HG03558 (cell line): ENCODE measurements around the gene SYNE1.
"Not testable (repeated sequence)": the region's sequence is repeated elsewhere in the genome, so short reads cannot be mapped to it uniquely, and the experiment has no call there.

ENCODE experiments used
- ATAC-seq: cut with Tn5 transposase; IDR thresholded peaks from one replicate; pipeline ENCODE4 v1.9.1; 2021; ENCODE audit warnings: moderate number of reproducible peaks; ENCODE audit not compliant: unreplicated experiment; ENCODE audit errors: extremely low read depth

SYNE1 gene

GRCh38 chr6:152453421-152453820 is 183.7 kb downstream of the SYNE1 start:
- ATAC-seq, result no peak

DNA sequence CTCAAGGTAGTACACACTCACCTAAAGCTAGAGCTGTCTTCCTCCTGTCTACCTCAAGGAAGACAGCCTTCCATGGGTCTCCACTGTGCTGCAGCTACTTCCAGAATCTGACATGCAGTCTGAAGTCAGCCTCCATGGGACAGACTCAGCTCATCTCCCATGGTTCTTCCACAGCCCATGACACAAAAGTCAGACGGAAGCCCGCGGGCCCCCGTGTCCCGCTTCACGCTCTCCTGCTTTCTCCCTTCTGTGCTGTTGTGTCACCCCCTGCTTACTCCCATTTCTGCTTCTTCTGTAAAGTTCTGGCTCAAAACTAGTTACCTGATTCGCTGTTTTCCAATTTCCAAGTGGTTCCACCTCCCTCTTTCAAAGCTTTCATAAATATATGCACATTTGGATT is 184.5 kb downstream of the SYNE1 start:
- no peak for ATAC-seq

DNA sequence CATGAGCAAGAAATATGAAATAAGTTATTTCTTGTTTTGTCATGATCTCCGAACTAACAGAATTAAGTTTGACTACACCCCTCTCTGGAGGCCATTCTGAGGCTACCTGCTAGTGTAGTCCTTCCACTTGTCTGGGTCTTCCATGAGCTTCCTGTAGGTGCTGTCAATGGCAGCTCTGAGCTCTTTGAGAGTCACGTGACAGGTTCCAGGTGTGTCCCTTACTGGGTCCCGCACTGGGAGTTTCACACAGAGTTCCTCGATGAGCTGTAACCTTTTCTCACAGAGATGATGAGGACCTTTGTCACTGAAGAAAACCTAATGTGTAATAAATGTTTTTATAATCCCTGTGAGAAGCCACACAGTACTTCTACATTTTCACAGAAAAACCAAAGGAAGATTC is 186.6 kb downstream of the SYNE1 start:
- no peak for ATAC-seq

DNA sequence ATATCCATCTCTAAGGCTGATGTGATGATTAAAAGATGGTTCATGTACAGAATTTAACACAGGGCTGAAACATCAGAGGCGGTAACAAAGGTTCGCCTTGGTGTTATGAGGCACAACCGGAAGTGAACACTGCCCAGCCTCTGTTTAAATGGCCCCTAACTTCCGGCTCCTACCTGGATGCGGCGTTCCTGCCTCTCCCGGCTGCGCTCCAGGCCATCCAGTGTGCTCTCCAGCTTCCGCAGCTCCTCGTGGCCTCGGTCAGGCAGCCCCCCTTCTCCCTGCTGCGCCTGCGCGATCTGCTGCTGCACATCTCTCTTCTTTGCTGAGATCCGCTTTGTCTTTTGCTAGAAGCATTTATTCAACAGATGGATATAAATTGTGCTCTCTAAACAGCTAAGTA is 195.3 kb downstream of the SYNE1 start:
- ATAC-seq, result no peak

- ATAC-seq, result no peak
Observed at GRCh38 chr6:152435816-152436215, 201.3 kb downstream of the SYNE1 start.

DNA sequence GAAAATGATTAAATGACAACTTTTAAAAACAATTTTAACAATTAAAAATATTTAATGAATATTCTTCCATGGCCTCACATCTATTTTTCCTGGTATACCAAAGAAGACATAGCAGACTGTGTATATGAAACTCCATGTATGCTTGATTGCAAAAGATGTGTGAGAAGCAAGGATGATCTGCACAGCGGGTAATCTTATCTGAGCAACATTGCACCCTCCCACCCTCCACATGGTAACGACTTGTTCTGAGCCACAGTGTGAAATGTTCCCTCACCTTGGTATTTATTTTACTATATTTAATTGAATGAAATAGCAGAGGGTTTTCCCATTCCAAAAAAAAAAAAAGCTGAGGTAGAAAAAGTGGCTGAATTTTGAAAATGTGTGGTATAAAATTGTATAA is 204.4 kb downstream of the SYNE1 start:
- ATAC-seq, result no peak

GRCh38 chr6:152428126-152428525 is 209.0 kb downstream of the SYNE1 start:
- no peak for ATAC-seq

- ATAC-seq, result no peak
Observed at GRCh38 chr6:152426276-152426675, 210.9 kb downstream of the SYNE1 start.

GRCh38 chr6:152423216-152424103 is 213.7 kb downstream of the SYNE1 start:
- peak; percentile 54 for ATAC-seq

GRCh38 chr6:152421496-152421895 is 215.7 kb downstream of the SYNE1 start:
- not testable (repeated sequence) for ATAC-seq

DNA sequence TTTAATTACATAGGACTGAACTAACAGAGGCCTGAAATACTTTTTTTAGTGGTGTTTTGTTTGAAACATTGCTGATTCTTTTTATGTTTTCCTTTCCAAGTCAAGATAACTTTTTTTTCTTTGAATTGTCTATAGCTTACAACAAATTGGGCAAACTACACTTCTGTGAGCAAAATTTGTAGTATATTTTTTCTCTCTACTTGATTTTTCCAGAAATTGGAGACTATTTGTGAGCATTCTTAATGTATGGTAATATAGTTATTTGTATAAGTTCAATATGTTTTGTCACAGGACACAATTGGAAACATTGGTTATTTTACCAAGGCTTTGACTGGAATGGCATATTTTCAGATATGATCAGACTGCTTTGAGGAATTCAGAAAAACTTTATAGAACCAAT is 216.5 kb downstream of the SYNE1 start:
- ATAC-seq, result no peak

- ATAC-seq, result no peak
Observed at GRCh38 chr6:152418551-152418950, 218.6 kb downstream of the SYNE1 start.

GRCh38 chr6:152416652-152417051 is 220.5 kb downstream of the SYNE1 start:
- no peak for ATAC-seq

- no peak for ATAC-seq
Observed at GRCh38 chr6:152404936-152405595, 232.1 kb downstream of the SYNE1 start.

DNA sequence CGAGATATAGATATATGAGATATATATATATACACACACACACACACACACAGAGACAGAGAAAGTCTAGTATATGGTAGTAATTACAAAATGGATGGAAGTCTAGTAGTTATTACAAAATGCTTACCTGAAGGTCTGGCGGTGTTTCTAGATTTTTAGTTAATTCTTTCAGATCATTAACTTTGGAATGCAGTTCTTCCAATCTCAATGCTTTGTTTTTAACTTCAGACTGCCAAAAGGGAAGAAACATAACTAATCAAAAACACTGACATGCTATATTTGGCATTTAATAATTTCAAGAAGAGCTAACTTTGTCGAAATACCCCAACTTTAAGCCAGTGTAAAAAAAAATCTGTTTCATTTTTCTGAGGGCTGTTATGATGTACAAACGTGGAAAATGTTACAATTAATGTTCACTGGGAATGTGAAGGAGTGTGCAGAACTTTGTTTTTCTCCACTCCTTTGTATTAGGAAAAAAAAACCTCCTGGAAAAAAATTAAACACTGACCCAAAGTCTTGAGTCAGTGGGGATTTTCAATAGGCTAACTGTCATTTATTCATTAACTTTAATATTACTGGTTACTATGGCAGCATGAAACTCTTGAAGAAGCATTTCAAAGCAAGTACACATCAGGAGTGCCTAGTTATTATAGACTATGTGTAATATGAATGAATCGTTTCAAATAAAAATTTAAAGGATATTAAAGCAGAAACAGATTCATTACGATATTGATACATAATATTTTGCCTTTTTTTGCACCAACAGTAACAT is 232.9 kb downstream of the SYNE1 start:
- ATAC-seq, result no peak

- no peak for ATAC-seq
Observed at GRCh38 chr6:152402791-152403190, 234.4 kb downstream of the SYNE1 start.

GRCh38 chr6:152401978-152402377 is 235.2 kb downstream of the SYNE1 start:
- no peak for ATAC-seq

GRCh38 chr6:152399399-152399798 is 237.8 kb downstream of the SYNE1 start:
- no peak for ATAC-seq

- ATAC-seq, result no peak
Observed at GRCh38 chr6:152398993-152399392, 238.2 kb downstream of the SYNE1 start.

DNA sequence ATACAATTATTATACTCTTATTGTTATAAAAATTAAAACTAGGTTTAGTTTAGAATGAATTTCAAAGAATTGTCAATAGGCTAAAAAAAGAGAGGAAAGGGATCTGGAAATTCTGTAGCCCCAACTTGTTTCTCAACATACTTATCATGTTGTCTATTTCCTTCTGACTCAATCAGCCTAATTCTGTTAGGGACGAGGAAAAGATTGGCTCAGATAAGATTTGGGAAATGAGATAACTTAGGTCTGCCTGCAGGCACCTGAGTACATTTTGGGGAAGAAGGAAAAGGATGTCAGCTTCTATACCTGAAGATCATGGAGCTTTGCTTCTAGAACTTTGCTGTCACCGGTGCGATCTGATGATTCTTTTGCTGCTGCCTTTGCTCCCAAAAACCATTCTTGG is 238.8 kb downstream of the SYNE1 start:
- ATAC-seq, result no peak

DNA sequence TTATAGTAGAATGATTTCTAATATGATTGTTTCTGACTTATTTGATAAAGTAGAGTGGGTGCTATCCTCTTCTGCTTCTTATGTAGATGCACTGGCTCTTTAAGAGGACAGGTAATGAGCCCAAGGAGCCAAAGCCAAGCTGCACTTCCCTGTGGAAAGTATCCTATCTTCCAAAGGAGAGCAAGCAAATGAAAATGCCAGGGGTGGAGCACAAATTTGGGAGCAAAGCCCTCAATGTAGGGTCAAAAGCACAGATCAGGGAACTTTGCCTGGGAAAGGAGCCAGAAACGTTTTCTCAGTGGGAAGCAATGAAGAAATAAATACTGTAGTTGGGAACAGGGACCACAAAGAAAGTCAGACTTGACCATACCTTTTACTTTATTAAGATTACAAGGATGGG is 242.9 kb downstream of the SYNE1 start:
- ATAC-seq, result no peak
